OCI-LY1 (cell line): Measurements from ENCODE around the gene KLF17.

ENCODE experiments used
- CTCF ChIP-seq: fragments of 200-600 bp; sonication (generic), shearing (Covaris generic); IDR thresholded peaks from 2 replicates; pipeline ENCODE4 v1.5.1; 2017; ENCODE audit warnings: mild to moderate bottlenecking, antibody characterized with exemption, low read length, moderate library complexity, mixed read lengths
- EZH2 ChIP-seq: fragments of 200-600 bp; sonication (generic), shearing (Covaris generic); IDR thresholded peaks from 2 replicates; pipeline ENCODE4 v1.8.0; 2017; ENCODE audit warnings: borderline replicate concordance, mixed run types, mild to moderate bottlenecking, antibody characterized with exemption, low read length, moderate library complexity, mixed read lengths

GRCh38 chr1:44147582-44147981 is 29.0 kb downstream of the KLF17 start:
- TF ChIP-seq EZH2 (no peak), CTCF (no peak)
